OCI-LY1 (cell line): ENCODE data around the gene TAS2R14.

Experiments
- H2AFZ ChIP-seq: fragments of 200-600 bp; sonication (generic), shearing (Covaris generic); 2 replicates; pipeline ENCODE4 v1.6.0; 2014; ENCODE audit warnings: antibody characterized with exemption, mild to moderate bottlenecking, low read length
- H3F3A ChIP-seq: fragments of 200-600 bp; sonication (generic), shearing (Covaris generic); 2 replicates; pipeline ENCODE4 v1.6.0; 2014; ENCODE audit warnings: mild to moderate bottlenecking, antibody characterized with exemption, low read length, moderate library complexity; ENCODE audit not compliant: insufficient read depth
- H3K27ac ChIP-seq: fragments of 200-600 bp; sonication (generic); 2 replicates; pipeline ENCODE4 v1.5.1; 2014; ENCODE audit warnings: low read length, mixed run types, mild to moderate bottlenecking, low read depth; ENCODE audit not compliant: poor library complexity, severe bottlenecking
- H3K27me3 ChIP-seq: fragments of 200-600 bp; sonication (generic); 2 replicates; pipeline ENCODE4 v1.6.0; 2014; ENCODE audit warnings: antibody characterized with exemption, mild to moderate bottlenecking, low read length, moderate library complexity; ENCODE audit not compliant: insufficient read depth
- H3K36me3 ChIP-seq: fragments of 200-600 bp; sonication (generic); 2 replicates; pipeline ENCODE4 v1.6.1; 2014; ENCODE audit warnings: mild to moderate bottlenecking, antibody characterized with exemption, low read length, moderate library complexity, mixed read lengths; ENCODE audit not compliant: insufficient read depth
- H3K4me1 ChIP-seq: fragments of 200-600 bp; sonication (generic); 2 replicates; pipeline ENCODE4 v1.5.1; 2014; ENCODE audit warnings: mild to moderate bottlenecking, low read length, moderate library complexity; ENCODE audit not compliant: insufficient read depth, severe bottlenecking
- H3K4me2 ChIP-seq: fragments of 200-600 bp; sonication (generic), shearing (Covaris generic); 2 replicates; pipeline ENCODE4 v1.6.1; 2014; ENCODE audit warnings: low read length
- H3K4me3 ChIP-seq: fragments of 200-600 bp; sonication (generic); 2 replicates; pipeline ENCODE4 v1.5.1; 2014; ENCODE audit warnings: low read length, low read depth, mild to moderate bottlenecking, mixed read lengths; ENCODE audit not compliant: poor library complexity, severe bottlenecking
- H3K79me2 ChIP-seq: fragments of 200-600 bp; shearing (Covaris generic); 2 replicates; pipeline ENCODE4 v1.6.1; 2016; ENCODE audit warnings: mixed run types, low read length, mixed read lengths; ENCODE audit not compliant: insufficient read depth
- H3K9ac ChIP-seq: fragments of 200-600 bp; sonication (generic), shearing (Covaris generic); 2 replicates; pipeline ENCODE4 v1.6.1; 2014; ENCODE audit warnings: mild to moderate bottlenecking, low read length, mixed read lengths
- H3K9me2 ChIP-seq: fragments of 200-600 bp; sonication (generic), shearing (Covaris generic); 2 replicates; pipeline ENCODE4 v1.6.1; 2014; ENCODE audit warnings: low read depth, mild to moderate bottlenecking, low read length, mixed read lengths
- H3K9me3 ChIP-seq: fragments of 200-600 bp; shearing (Covaris generic); 2 replicates; pipeline ENCODE4 v1.6.1; 2014; ENCODE audit warnings: low read length, mixed read lengths
- H4K20me1 ChIP-seq: fragments of 200-600 bp; sonication (generic), shearing (Covaris generic); 2 replicates; pipeline ENCODE4 v1.6.0; 2016; ENCODE audit warnings: mild to moderate bottlenecking, low read length; ENCODE audit not compliant: insufficient read depth
- EZH2 ChIP-seq: fragments of 200-600 bp; sonication (generic), shearing (Covaris generic); IDR thresholded peaks from 2 replicates; pipeline ENCODE4 v1.8.0; 2017; ENCODE audit warnings: borderline replicate concordance, mixed run types, mild to moderate bottlenecking, antibody characterized with exemption, low read length, moderate library complexity, mixed read lengths
- TF ChIP-seq, protein P1 (sequence below): fragments of 200-600 bp; sonication (generic), shearing (Covaris generic); IDR thresholded peaks from 2 replicates; pipeline ENCODE4 v1.5.1; 2017; ENCODE audit warnings: mild to moderate bottlenecking, antibody characterized with exemption, low read length, moderate library complexity, mixed read lengths

TAS2R14 gene

GRCh38 chr12:10896854-10897253 is 42.2 kb downstream of the TAS2R14 start:
- Histone ChIP-seq H3K9ac (no peak overlapping the region), H4K20me1 (no peaks in the 10 kb centered on the region), H3K79me2 (no peaks in the 10 kb centered on the region), H3K27ac (no peak overlapping the region), H2AFZ (no peak overlapping the region), H3F3A (no peaks in the 10 kb centered on the region), H3K9me2 (no peaks in the 10 kb centered on the region), H3K36me3 (no peaks in the 10 kb centered on the region), H3K4me2 (no peak overlapping the region), H3K27me3 (no peaks in the 10 kb centered on the region), H3K4me1 (no peaks in the 10 kb centered on the region), H3K9me3 (no peaks in the 10 kb centered on the region), H3K4me3 (no peak overlapping the region)
- TF ChIP-seq, protein P1, sequence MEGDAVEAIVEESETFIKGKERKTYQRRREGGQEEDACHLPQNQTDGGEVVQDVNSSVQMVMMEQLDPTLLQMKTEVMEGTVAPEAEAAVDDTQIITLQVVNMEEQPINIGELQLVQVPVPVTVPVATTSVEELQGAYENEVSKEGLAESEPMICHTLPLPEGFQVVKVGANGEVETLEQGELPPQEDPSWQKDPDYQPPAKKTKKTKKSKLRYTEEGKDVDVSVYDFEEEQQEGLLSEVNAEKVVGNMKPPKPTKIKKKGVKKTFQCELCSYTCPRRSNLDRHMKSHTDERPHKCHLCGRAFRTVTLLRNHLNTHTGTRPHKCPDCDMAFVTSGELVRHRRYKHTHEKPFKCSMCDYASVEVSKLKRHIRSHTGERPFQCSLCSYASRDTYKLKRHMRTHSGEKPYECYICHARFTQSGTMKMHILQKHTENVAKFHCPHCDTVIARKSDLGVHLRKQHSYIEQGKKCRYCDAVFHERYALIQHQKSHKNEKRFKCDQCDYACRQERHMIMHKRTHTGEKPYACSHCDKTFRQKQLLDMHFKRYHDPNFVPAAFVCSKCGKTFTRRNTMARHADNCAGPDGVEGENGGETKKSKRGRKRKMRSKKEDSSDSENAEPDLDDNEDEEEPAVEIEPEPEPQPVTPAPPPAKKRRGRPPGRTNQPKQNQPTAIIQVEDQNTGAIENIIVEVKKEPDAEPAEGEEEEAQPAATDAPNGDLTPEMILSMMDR, result no peak
- TF ChIP-seq EZH2, result no peak

- H3K27me3 ChIP-seq, result no peaks in the 10 kb centered on the region
- H4K20me1 ChIP-seq, result no peaks in the 10 kb centered on the region
- no peak overlapping the region for H3K4me2 ChIP-seq
- H3K79me2 ChIP-seq, result no peaks in the 10 kb centered on the region
- TF ChIP-seq, protein P1, result no peak
- TF ChIP-seq EZH2, result no peak
- H3K36me3 ChIP-seq, result no peaks in the 10 kb centered on the region
- H2AFZ ChIP-seq, result no peak overlapping the region
- H3K4me3 ChIP-seq, result no peak overlapping the region
- H3K9ac ChIP-seq, result no peak overlapping the region
- no peak overlapping the region for H3K27ac ChIP-seq
- H3K9me3 ChIP-seq, result no peaks in the 10 kb centered on the region
- no peaks in the 10 kb centered on the region for H3F3A ChIP-seq
- no peaks in the 10 kb centered on the region for H3K9me2 ChIP-seq
- H3K4me1 ChIP-seq, result no peaks in the 10 kb centered on the region
Observed at GRCh38 chr12:10891937-10892336, 47.1 kb downstream of the TAS2R14 start.

- Histone ChIP-seq H3K9me3 (no peaks in the 10 kb centered on the region), H2AFZ (no peak overlapping the region), H3K9ac (no peak overlapping the region), H3K27ac (no peak overlapping the region), H3K27me3 (no peaks in the 10 kb centered on the region), H3K4me1 (no peaks in the 10 kb centered on the region), H3K36me3 (no peaks in the 10 kb centered on the region), H4K20me1 (no peaks in the 10 kb centered on the region), H3K4me3 (no peak overlapping the region), H3K4me2 (no peak overlapping the region), H3K79me2 (no peaks in the 10 kb centered on the region), H3K9me2 (no peaks in the 10 kb centered on the region), H3F3A (no peaks in the 10 kb centered on the region)
- no peak for TF ChIP-seq EZH2
- TF ChIP-seq, protein P1, result no peak
Observed at GRCh38 chr12:10889226-10889625, 49.8 kb downstream of the TAS2R14 start.
